HG02870 (cell line): ENCODE measurements around the gene BMS1.
"Not testable (repeated sequence)": the region's sequence is repeated elsewhere in the genome, so short reads cannot be mapped to it uniquely, and the experiment has no call there.

ENCODE experiments used
- ATAC-seq: cut with Tn5 transposase; IDR thresholded peaks from one replicate; pipeline ENCODE4 v1.9.1; 2021; ENCODE audit warnings: mild to moderate bottlenecking, moderate library complexity; ENCODE audit not compliant: unreplicated experiment

Gene BMS1

GRCh38 chr10:42865716-42866114 is 83.1 kb downstream of the BMS1 start:
- no peak for ATAC-seq

GRCh38 chr10:42866115-42866995 is 83.8 kb downstream of the BMS1 start:
- peak; percentile 55 for ATAC-seq

- ATAC-seq: no peak
These were observed 85.0 kb downstream of the BMS1 start for GRCh38 chr10:42867571-42867970.

- no peak for ATAC-seq
These were observed 85.9 kb downstream of the BMS1 start for GRCh38 chr10:42868530-42868929.

GRCh38 chr10:42869977-42870350 is 87.4 kb downstream of the BMS1 start:
- no peak for ATAC-seq

GRCh38 chr10:42871138-42871641 is 88.6 kb downstream of the BMS1 start:
- not testable (repeated sequence) for ATAC-seq

- ATAC-seq: no peak
These were observed 89.2 kb downstream of the BMS1 start for GRCh38 chr10:42871823-42872222.

GRCh38 chr10:42872865-42873435 is 90.4 kb downstream of the BMS1 start:
- no peak for ATAC-seq

GRCh38 chr10:42874713-42875387 is 92.3 kb downstream of the BMS1 start:
- ATAC-seq: no peak

GRCh38 chr10:42875388-42875755 is 92.8 kb downstream of the BMS1 start:
- ATAC-seq: no peak

- no peak for ATAC-seq
These were observed 93.3 kb downstream of the BMS1 start for GRCh38 chr10:42875798-42876341.

GRCh38 chr10:42876476-42876875 is 93.9 kb downstream of the BMS1 start:
- no peak for ATAC-seq

- no peak for ATAC-seq
These were observed 94.3 kb downstream of the BMS1 start for GRCh38 chr10:42876945-42877344.

GRCh38 chr10:42877496-42878030 is 95.0 kb downstream of the BMS1 start:
- ATAC-seq: no peak

- ATAC-seq: no peak
These were observed 95.7 kb downstream of the BMS1 start for GRCh38 chr10:42878134-42878820.

- no peak for ATAC-seq
These were observed 96.2 kb downstream of the BMS1 start for GRCh38 chr10:42878821-42879195.

GRCh38 chr10:42879380-42880254 is 97.0 kb downstream of the BMS1 start:
- no peak for ATAC-seq

GRCh38 chr10:42880255-42880620 is 97.6 kb downstream of the BMS1 start:
- ATAC-seq: no peak

- ATAC-seq: no peak
These were observed 100.0 kb downstream of the BMS1 start for GRCh38 chr10:42882597-42882996.
